ENCODE measurements around the gene MRGPRG.

DNA sequence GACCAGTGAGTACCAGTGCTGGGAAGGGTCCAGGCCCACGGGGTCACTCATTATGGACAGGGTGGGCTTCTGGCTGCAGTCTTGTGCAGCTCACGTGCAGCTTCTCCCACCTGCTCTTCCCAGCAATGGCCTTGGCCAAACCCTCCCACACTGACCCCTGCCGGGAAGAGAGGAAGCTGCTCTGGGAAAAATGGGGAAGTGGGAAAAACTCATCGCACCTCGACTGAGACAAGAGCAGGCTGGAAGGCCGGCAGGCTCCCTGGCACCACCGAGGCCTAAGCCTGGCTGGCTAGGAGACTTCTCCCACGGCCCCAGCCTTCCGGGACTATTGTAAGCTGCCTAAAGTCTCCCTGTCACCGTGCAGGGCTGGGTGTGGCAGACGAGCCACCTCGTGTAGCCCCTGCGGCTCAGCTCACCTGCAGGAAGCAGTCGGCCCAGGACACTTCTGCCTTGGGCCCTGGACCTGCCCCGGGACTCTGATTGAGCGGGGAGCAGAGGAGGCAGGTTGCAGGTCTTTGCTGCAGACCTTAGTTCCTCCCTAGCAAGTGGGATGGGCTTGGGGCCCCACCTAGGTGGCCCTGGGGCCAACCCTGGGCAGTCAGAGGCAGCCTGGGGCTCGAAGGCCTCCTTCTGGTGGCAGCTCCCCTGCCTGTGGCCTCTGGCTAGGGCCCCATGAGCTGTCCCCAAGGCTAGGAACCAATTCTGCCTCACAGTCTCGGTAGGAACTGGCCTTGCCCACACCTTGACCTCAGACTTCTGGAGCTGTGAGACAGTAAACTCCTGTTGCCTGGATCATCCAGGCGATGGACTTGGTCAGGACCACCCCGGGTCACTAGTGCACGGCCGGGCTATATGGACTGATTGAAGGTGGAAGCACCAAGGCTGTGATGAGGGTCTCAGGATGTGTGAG, 23.1 kb downstream of the MRGPRG start:
- TF ChIP-seq, protein P1, sequence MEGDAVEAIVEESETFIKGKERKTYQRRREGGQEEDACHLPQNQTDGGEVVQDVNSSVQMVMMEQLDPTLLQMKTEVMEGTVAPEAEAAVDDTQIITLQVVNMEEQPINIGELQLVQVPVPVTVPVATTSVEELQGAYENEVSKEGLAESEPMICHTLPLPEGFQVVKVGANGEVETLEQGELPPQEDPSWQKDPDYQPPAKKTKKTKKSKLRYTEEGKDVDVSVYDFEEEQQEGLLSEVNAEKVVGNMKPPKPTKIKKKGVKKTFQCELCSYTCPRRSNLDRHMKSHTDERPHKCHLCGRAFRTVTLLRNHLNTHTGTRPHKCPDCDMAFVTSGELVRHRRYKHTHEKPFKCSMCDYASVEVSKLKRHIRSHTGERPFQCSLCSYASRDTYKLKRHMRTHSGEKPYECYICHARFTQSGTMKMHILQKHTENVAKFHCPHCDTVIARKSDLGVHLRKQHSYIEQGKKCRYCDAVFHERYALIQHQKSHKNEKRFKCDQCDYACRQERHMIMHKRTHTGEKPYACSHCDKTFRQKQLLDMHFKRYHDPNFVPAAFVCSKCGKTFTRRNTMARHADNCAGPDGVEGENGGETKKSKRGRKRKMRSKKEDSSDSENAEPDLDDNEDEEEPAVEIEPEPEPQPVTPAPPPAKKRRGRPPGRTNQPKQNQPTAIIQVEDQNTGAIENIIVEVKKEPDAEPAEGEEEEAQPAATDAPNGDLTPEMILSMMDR (conservative IDR thresholded peaks at IDR 0.05; ENCODE audit: low read depth, low read length), result no peak
- TF ChIP-seq EZH2 (IDR thresholded peaks at IDR 0.05; ENCODE audit: low read length, unreplicated experiment), result no peak
- TF ChIP-seq EZH2phosphoT487 (IDR thresholded peaks at IDR 0.05; ENCODE audit: borderline replicate concordance, low read length), result no peak

Measured in PC-3 (cell line).